Mesenchymal stem cell (in vitro differentiated cells and primary cell): ENCODE results near the gene DGCR2.
"Not testable (repeated sequence)": the region's sequence is repeated elsewhere in the genome, so short reads cannot be mapped to it uniquely, and the experiment has no call there.

Experiments used
- DNase-seq: peaks from one replicate; pipeline ENCODE4 v3.0.0-alpha.2; 2013
- H2AFZ ChIP-seq: one replicate; pipeline ENCODE4 v1.6.1; 2013; ENCODE audit warnings: low read depth, mild to moderate bottlenecking, control low read depth, inconsistent platforms, low read length, moderate library complexity
- H2AK5ac ChIP-seq: 2 replicates; pipeline ENCODE4 v1.6.1; 2013; ENCODE audit warnings: low read length, moderate library complexity, mild to moderate bottlenecking, inconsistent platforms; ENCODE audit not compliant: severe bottlenecking
- H2BK120ac ChIP-seq: one replicate; pipeline ENCODE4 v1.6.1; 2013; ENCODE audit warnings: low read depth, mild to moderate bottlenecking, inconsistent platforms, low read length, moderate library complexity
- H2BK12ac ChIP-seq, 2 experiments: one replicate each; pipeline ENCODE4 v1.6.1; 2013; ENCODE audit warnings: inconsistent platforms in 2 of 2, low read length in 2 of 2, mild to moderate bottlenecking in 2 of 2, moderate library complexity in 2 of 2, control low read depth in 1 of 2
- H2BK15ac ChIP-seq: one replicate; pipeline ENCODE4 v1.6.1; 2013; ENCODE audit warnings: mild to moderate bottlenecking, low read depth, inconsistent platforms; ENCODE audit not compliant: poor library complexity, severe bottlenecking
- H2BK5ac ChIP-seq: 2 replicates; pipeline ENCODE4 v1.6.1; 2013; ENCODE audit warnings: low read depth, mild to moderate bottlenecking, low read length, control low read depth, inconsistent platforms; ENCODE audit not compliant: poor library complexity, severe bottlenecking
- H3K14ac ChIP-seq, 2 experiments: one replicate each; pipeline ENCODE4 v1.6.1; 2013; ENCODE audit warnings: inconsistent platforms in 2 of 2, low read length in 2 of 2, control low read depth in 1 of 2, mild to moderate bottlenecking in 1 of 2, moderate library complexity in 1 of 2
- H3K18ac ChIP-seq, 2 experiments: one replicate each; pipeline ENCODE4 v1.6.1; 2013; ENCODE audit warnings: inconsistent platforms in 2 of 2, low read length in 2 of 2, control low read depth in 1 of 2, low read depth in 1 of 2, mild to moderate bottlenecking in 1 of 2
- H3K23ac ChIP-seq, 2 experiments: one replicate each; pipeline ENCODE4 v1.6.1; 2013; ENCODE audit warnings: inconsistent platforms in 2 of 2, low read length in 2 of 2, mild to moderate bottlenecking in 2 of 2, moderate library complexity in 2 of 2, control low read depth in 1 of 2
- H3K27ac ChIP-seq: 2 replicates; pipeline ENCODE4 v1.5.1; 2013; ENCODE audit warnings: mild to moderate bottlenecking, moderate library complexity, low read length, control low read depth, inconsistent platforms; ENCODE audit not compliant: poor library complexity, severe bottlenecking
- H3K27me3 ChIP-seq, 2 experiments: 2 replicates each; pipeline versions ENCODE4 v1.6.1 to v1.7.0; 2013; ENCODE audit warnings: low read length in 2 of 2, mild to moderate bottlenecking in 2 of 2, moderate library complexity in 2 of 2, control low read depth in 1 of 2, inconsistent platforms in 1 of 2; ENCODE audit not compliant: control insufficient read depth in 1 of 2, insufficient read depth in 1 of 2
- H3K36me3 ChIP-seq, 2 experiments: 2 replicates each; pipeline versions ENCODE4 v1.6.1 to v1.7.0; 2013; ENCODE audit warnings: low read length in 2 of 2, control low read depth in 1 of 2, inconsistent platforms in 1 of 2, low read depth in 1 of 2, mild to moderate bottlenecking in 1 of 2; ENCODE audit not compliant: insufficient read depth in 2 of 2, control insufficient read depth in 1 of 2
- H3K4ac ChIP-seq, 2 experiments: one replicate each; pipeline ENCODE4 v1.6.1; 2013; ENCODE audit warnings: inconsistent platforms in 2 of 2, low read length in 2 of 2, mild to moderate bottlenecking in 2 of 2, moderate library complexity in 2 of 2, control low read depth in 1 of 2, low read depth in 1 of 2
- H3K4me1 ChIP-seq: 2 replicates; pipeline ENCODE4 v1.6.1; 2013; ENCODE audit warnings: low read depth, low read length, control low read depth; ENCODE audit not compliant: control insufficient read depth, insufficient read depth
- H3K4me2 ChIP-seq: 2 replicates; pipeline ENCODE4 v1.6.1; 2013; ENCODE audit warnings: low read length, mild to moderate bottlenecking, inconsistent platforms; ENCODE audit not compliant: poor library complexity, severe bottlenecking
- H3K4me3 ChIP-seq, 2 experiments: 2 replicates each; pipeline versions ENCODE4 v1.5.1 to v1.7.0; 2013; ENCODE audit warnings: low read length in 2 of 2, mild to moderate bottlenecking in 2 of 2, control low read depth in 1 of 2, low read depth in 1 of 2; ENCODE audit not compliant: insufficient read depth in 1 of 2
- H3K79me1 ChIP-seq: replicated peaks from 2 replicates; pipeline ENCODE4 v1.6.1; 2013; ENCODE audit warnings: mild to moderate bottlenecking, control low read depth, low read length, inconsistent platforms; ENCODE audit not compliant: poor library complexity, severe bottlenecking
- H3K9ac ChIP-seq: 2 replicates; pipeline ENCODE4 v1.7.0; 2013; ENCODE audit warnings: mild to moderate bottlenecking, low read length, moderate library complexity
- H3K9me3 ChIP-seq: 2 replicates; pipeline ENCODE4 v1.7.0; 2013; ENCODE audit warnings: mild to moderate bottlenecking, low read length; ENCODE audit not compliant: control insufficient read depth
- H4K8ac ChIP-seq: one replicate; pipeline ENCODE4 v1.6.1; 2013; ENCODE audit warnings: inconsistent platforms, mild to moderate bottlenecking, low read length, moderate library complexity
- H4K91ac ChIP-seq: one replicate; pipeline ENCODE4 v1.6.1; 2013; ENCODE audit warnings: mild to moderate bottlenecking, low read length, inconsistent platforms
- WGBS: methylation state at CpG from one replicate; pipeline ENCODE4 v1.1.7; 2013; ENCODE audit warnings: mixed read lengths; 5-methylcytosine and 5-hydroxymethylcytosine counted together

The DGCR2 gene

GRCh38 chr22:19084586-19084985, 37.6 kb downstream of the DGCR2 start:
- H3K14ac ChIP-seq, H3K18ac ChIP-seq, H4K91ac ChIP-seq, H3K9me3 ChIP-seq, H3K27ac ChIP-seq, H2AFZ ChIP-seq, H2AK5ac ChIP-seq, H3K4me3 ChIP-seq, H3K23ac ChIP-seq, H3K4me2 ChIP-seq, H4K8ac ChIP-seq, H2BK5ac ChIP-seq, H2BK15ac ChIP-seq, H2BK120ac ChIP-seq, H2BK12ac ChIP-seq, H3K4ac ChIP-seq, H3K27me3 ChIP-seq, DNase-seq, H3K9ac ChIP-seq: not testable (repeated sequence)
- H3K4me1 ChIP-seq: peaks cover 14% of the 10 kb centered on the region
- 93% methylated on average over 12 of the region's 32 CpGs for WGBS
- H3K79me1 ChIP-seq: peaks cover 43% of the 10 kb centered on the region
- H3K36me3 ChIP-seq: peaks cover 23 to 36% of the 10 kb centered on the region in 2 experiments

GRCh38 chr22:19084126-19084525, 38.1 kb downstream of the DGCR2 start:
- not testable (repeated sequence) for H3K4ac ChIP-seq, H3K27ac ChIP-seq, H3K18ac ChIP-seq, H2BK12ac ChIP-seq, H3K27me3 ChIP-seq, H3K9ac ChIP-seq, H2BK120ac ChIP-seq, H2AK5ac ChIP-seq, H3K4me3 ChIP-seq, H2BK15ac ChIP-seq, H3K14ac ChIP-seq, H2BK5ac ChIP-seq, H4K91ac ChIP-seq, H3K23ac ChIP-seq, H3K9me3 ChIP-seq, H4K8ac ChIP-seq, H3K4me2 ChIP-seq, H2AFZ ChIP-seq, DNase-seq
- H3K36me3 ChIP-seq: peaks cover 21 to 38% of the 10 kb centered on the region in 2 experiments
- peaks cover 12% of the 10 kb centered on the region for H3K4me1 ChIP-seq
- 97% methylated on average over 28 of the region's 30 CpGs for WGBS
- peaks cover 39% of the 10 kb centered on the region for H3K79me1 ChIP-seq

GRCh38 chr22:19082793-19083192, 39.4 kb downstream of the DGCR2 start:
- Histone ChIP-seq H4K91ac (no peak overlapping the region), H4K8ac (no peak overlapping the region), H3K23ac (no peak overlapping the region), H2BK120ac (no peak overlapping the region), H2AFZ (no peak overlapping the region), H2BK5ac (no peak overlapping the region), H2AK5ac (no peak overlapping the region), H3K18ac (no peak overlapping the region), H3K9ac (no peak overlapping the region), H3K79me1 (peaks cover 30% of the 10 kb centered on the region), H3K4me2 (no peak overlapping the region), H3K4ac (no peak overlapping the region), H3K9me3 (no peaks in the 10 kb centered on the region), H3K4me3 (no peak overlapping the region), H3K27me3 (no peaks in the 10 kb centered on the region), H3K4me1 (peaks cover 12% of the 10 kb centered on the region), H3K36me3 (peaks cover 15 to 35% of the 10 kb centered on the region in 2 experiments), H2BK12ac (no peak overlapping the region), H2BK15ac (no peak overlapping the region), H3K14ac (no peak overlapping the region), H3K27ac (no peak overlapping the region)
- WGBS: 99% methylated on average over 11 of the region's 13 CpGs
- DNase-seq: no peak

GRCh38 chr22:19082101-19082500, 40.1 kb downstream of the DGCR2 start:
- Histone ChIP-seq H2AK5ac (no peak overlapping the region), H3K4ac (no peak overlapping the region), H3K79me1 (peaks cover 29% of the 10 kb centered on the region), H4K8ac (no peak overlapping the region), H4K91ac (no peak overlapping the region), H3K18ac (no peak overlapping the region), H3K23ac (no peak overlapping the region), H2BK15ac (no peak overlapping the region), H3K4me2 (no peak overlapping the region), H3K36me3 (peaks cover 15 to 35% of the 10 kb centered on the region in 2 experiments), H3K27me3 (no peaks in the 10 kb centered on the region), H2AFZ (no peak overlapping the region), H2BK5ac (no peak overlapping the region), H3K4me1 (peaks cover 11% of the 10 kb centered on the region), H3K9me3 (no peaks in the 10 kb centered on the region), H3K4me3 (no peak overlapping the region), H2BK12ac (no peak overlapping the region), H3K14ac (no peak overlapping the region), H3K9ac (no peak overlapping the region), H3K27ac (no peak overlapping the region), H2BK120ac (no peak overlapping the region)
- no peak for DNase-seq
- 90% methylated on average over 2 of the region's 3 CpGs for WGBS
